ENCODE data around the gene SUSD6.

SUSD6 gene

GRCh38 chr14:69612783-69613130 is 1.4 kb downstream of the SUSD6 start:
- TF ChIP-seq CTCF (IDR thresholded peaks at IDR 0.05; ENCODE audit: control insufficient read depth, insufficient read depth, low read depth, low read length, missing control alignments): peak; percentile 21
- no peak for DNase-seq (ENCODE audit: low read depth)
- H3K4me3 ChIP-seq (ENCODE audit: control insufficient read depth, low read depth, low read length): peak overlapping the region; percentile 82

DNA sequence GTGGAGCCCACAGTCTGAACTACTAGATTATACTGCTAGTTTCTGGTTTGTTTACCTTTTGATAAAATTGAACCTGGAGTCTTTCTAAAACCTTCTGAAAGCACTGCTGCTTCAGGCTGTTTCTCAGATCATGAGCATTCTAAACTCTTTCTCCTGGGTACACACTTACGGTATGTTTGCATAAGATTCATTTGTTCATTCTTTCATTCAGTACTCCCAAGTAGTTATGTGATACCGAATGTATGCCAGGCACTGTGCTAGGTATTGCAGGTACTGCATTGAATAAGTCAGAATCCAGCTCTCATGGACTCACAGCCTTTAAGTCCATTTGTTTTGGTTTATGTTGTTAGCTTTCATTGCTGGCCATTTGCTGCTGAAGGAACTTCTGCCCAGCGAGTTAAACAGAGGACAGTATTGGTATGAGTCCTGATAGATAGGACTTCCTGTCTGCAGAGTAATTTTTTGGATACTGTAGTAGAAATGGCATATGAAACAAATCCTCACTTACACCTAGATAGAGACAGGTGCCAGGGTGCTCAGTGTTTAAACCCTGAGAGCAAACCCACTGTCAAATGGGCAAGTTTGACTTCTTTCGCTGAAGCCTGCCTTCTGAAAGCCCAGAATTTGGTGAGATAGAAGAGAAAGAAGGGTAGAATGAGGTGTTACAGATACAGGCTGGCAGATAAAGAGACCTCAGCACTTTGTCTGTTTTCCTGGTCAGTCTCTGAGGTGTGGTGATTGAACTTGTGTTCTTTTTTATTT is 2.1 kb downstream of the SUSD6 start:
- no peak for DNase-seq (ENCODE audit: low read depth)
- H3K4me3 ChIP-seq (ENCODE audit: control insufficient read depth, low read depth, low read length): no peak overlapping the region
- no peak for TF ChIP-seq CTCF (IDR thresholded peaks at IDR 0.05; ENCODE audit: control insufficient read depth, insufficient read depth, low read depth, low read length, missing control alignments)

DNA sequence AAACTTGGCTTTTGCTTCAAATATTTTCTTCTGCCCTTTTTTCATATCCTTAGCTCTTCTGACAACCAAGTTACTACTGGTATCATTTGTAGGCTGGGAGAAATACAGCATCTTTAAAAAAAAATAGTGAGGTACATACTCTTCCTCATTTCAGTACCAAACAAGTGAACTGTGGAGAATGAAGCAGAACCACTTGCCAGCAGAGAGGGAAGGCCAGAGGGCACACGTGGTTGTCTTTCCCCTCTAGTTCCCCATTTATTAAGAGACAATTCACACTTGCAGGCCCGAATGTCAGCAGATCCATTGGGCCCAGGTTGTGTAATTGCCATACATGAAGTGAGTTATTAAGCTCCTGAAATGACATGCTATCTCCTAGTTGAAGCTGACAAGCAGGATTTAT is 3.2 kb downstream of the SUSD6 start:
- H3K4me3 ChIP-seq (ENCODE audit: control insufficient read depth, low read depth, low read length): no peak overlapping the region
- TF ChIP-seq CTCF (IDR thresholded peaks at IDR 0.05; ENCODE audit: control insufficient read depth, insufficient read depth, low read depth, low read length, missing control alignments): no peak
- DNase-seq (ENCODE audit: low read depth): no peak

GRCh38 chr14:69615121-69615495 is 3.7 kb downstream of the SUSD6 start:
- H3K4me3 ChIP-seq (ENCODE audit: control insufficient read depth, low read depth, low read length): 0 out of 2 replicates have a peak overlapping the region, but pooled peaks have one; percentile 9
- no peak for TF ChIP-seq CTCF (IDR thresholded peaks at IDR 0.05; ENCODE audit: control insufficient read depth, insufficient read depth, low read depth, low read length, missing control alignments)
- no peak for DNase-seq (ENCODE audit: low read depth)

- H3K4me3 ChIP-seq (ENCODE audit: control insufficient read depth, low read depth, low read length): peak overlapping the region; percentile 9; the same call in 1 of the 2 replicates
- DNase-seq (ENCODE audit: low read depth): peak; percentile 62
- TF ChIP-seq CTCF (IDR thresholded peaks at IDR 0.05; ENCODE audit: control insufficient read depth, insufficient read depth, low read depth, low read length, missing control alignments): no peak
These were observed 4.4 kb downstream of the SUSD6 start for GRCh38 chr14:69615496-69616407.

DNA sequence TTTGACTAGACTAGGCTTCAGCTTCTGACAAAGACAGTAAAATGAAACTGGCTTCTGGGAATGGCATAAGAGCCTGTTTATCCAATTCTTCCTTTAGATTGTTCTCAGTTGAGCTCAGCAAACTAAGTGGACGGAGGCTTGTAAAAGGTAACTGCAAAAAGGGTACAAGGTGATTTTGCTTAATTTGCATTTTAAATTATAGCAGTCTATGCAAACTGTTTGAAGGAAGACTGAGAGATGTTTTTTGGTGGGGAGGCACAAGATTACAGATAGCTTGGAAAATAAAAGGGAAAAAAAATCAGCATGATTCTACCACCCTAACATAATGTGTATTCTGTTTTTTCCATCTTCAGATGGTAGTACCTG is 5.0 kb downstream of the SUSD6 start:
- DNase-seq (ENCODE audit: low read depth): no peak
- no peak overlapping the region for H3K4me3 ChIP-seq (ENCODE audit: control insufficient read depth, low read depth, low read length)
- TF ChIP-seq CTCF (IDR thresholded peaks at IDR 0.05; ENCODE audit: control insufficient read depth, insufficient read depth, low read depth, low read length, missing control alignments): no peak
